Stimulated activated CD8-positive, alpha-beta memory T cell treated with anti-CD3 and anti-CD28 coated beads, Interleukin-7, amount 100 ng/mL, for 4 hours (primary cell): ENCODE results near the gene RIMBP2.
"Not testable (repeated sequence)": the region's sequence is repeated elsewhere in the genome, so short reads cannot be mapped to it uniquely, and the experiment has no call there.

Experiments
- DNase-seq, 2 donors: peaks; one replicate each; pipeline ENCODE4 v3.0.0-alpha.2; 2020; ENCODE audit warnings: low read depth in 2 of 2

The RIMBP2 gene

DNA sequence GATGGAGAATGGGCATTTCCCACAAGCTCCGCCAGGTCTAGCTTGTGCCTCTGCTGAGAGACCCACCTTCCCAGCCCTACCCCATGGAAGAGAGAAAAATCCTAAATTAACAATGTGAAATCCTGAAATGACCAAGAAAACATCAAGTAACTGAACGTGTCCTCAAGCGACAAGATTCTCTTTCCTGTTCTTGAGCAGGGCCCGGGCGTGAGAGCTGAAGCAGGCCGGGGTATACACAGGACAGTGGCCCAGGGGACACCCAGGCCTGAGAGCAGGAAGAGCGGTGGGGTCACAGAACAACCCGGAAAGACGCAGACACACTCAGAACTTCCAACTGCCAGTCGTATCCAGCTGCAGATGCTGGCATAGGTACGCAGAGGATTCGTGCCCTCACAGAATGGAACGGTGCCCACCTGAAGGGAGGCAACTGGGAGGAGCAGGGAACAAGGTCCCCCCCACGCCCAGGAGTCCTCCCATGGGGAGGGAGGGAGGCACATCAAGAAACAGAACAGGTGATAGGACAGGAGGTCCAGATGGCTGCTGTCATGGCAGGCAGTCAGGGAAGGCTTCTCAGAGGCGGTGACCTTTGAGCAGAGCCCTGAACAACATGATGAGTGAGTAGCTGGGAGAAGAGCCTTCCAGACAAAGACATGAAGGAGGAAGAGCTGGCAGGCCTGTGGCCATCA is 9.1 kb downstream of the RIMBP2 start:
- DNase-seq: no peak

DNA sequence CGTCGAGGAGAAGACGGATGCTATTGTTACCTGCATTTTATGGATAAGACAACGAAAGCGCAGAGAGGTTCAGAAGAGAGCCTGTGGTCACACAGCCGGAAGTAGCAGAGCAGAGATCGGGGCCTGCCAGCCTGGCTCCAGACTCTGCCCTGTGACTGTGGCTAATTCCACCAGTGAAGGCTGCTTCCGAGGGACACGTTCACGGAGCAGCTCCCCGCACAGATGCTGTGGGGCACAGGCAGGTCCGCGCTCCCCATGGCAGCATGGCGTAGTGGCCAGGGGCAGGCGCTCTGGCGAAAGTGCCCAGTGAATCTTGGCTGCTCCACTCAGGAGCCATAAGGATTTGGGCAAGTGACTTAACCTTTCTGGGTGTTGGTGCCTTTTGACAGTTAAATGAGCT is 9.8 kb downstream of the RIMBP2 start:
- no peak for DNase-seq

DNA sequence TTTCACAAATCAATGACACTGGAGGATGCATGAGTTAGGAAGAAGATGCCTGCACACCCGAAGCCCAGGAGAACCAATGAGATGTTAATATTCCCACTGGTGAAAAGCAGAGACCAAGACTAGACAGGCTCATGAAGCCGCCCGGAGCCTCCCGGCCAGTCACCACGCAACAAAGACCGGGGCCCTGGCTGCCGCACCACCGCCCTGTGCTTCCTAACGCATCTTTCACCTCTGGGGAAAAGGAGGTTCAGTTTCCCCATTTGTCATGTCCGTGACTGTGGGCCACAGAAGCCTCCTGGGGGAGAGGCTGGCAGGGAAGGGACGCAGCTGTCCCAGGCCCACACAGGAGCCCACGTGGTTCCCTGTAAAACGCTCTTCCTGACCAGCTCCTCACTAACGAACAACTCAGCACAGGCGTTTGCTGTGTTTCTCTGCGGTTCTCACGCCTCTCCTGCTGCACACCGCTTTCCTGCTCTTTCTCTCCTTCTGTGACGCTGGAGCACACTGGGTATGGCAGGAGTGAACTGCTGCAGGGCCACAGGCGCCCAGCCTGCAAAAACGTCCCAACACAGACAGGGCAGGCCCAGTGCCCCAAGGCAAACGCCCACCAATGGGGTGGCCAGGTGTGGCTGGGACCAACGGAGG is 10.8 kb downstream of the RIMBP2 start:
- DNase-seq: no peak

DNA sequence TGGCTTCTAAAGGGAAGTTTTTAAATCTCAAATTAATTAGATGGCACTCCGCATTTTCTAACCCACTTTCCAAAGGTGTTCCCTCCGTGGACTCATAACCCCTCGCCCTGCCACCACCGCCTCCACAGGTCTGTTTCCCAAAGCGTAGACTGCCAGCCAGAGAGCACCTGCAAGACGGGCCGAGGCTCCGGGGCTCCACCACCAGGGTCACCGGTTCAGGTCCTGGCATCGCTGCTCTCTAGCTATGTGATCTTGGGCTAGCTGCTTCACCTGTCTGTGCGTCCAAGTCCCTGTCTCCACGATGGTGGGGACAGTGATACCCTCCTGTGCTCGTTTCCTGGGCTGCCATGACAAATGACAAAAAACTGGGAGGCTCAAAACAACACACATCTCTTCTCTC is 11.5 kb downstream of the RIMBP2 start:
- DNase-seq: no peak

DNA sequence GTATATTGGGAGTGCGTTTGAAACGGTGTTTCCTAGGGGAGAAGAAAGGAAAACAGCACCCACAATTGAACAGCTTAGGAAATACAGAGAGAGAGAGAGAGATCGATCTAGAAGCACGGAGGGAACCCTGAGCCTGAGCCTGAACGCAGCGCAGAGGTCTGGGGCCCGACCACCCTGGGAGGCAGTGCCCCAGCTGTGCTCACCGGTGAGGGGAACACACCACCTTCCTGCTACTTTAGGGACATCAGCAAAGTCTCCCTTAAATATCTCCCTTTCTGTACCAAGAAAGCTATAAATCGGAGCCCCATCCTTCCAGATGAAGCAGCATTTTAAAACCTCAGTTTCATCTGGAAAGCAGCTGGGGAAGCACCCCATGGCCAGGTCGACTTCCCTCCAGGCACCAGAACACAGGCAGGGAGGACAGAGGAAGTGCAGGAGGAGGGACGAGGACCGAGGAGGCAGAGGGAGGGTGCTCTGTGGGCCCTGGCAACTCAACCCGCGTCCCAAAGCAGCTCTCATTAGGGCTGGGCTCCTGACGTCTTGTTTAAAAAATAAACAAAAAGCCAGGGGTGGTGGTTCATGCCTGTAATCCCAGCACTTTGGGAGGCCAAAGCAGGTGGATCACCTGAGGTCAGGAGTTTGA is 12.2 kb downstream of the RIMBP2 start:
- no peak for DNase-seq

DNA sequence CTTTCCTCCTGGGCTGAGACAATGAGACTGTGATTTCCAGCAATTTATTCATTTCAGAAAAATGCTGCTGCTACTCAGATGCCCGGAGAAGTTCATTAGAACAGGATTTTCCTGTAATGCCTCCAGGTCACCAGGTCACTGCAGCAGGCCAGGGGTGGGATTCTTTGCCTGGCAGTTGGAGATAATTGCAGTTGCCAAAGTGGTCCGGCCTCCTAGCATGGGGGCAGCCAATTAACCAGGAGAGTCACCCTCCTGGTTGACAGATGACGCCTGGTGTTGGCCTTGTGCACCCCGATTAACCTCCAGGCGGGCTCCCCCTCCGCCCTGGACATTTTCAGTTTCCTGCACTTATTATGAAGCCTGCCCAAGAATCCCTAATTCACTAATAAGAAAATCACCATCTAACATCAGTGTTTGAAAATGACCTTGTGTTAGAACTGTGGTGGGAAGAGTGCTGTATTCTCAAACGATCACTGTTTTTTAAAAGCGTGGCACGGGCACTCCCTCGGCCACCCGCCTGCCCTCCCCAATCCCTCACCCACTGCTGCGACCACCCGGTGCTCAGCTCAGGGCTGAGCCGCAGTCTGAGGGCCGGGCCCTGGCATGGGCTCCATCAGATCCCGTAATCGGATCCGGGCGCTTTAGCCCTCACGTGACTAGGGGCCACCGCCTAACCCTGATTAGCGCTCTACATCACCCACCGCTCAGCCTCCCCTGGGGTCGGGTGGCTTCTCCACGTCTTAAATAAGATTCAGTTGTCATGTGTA is 12.9 kb downstream of the RIMBP2 start:
- DNase-seq: no peak

DNA sequence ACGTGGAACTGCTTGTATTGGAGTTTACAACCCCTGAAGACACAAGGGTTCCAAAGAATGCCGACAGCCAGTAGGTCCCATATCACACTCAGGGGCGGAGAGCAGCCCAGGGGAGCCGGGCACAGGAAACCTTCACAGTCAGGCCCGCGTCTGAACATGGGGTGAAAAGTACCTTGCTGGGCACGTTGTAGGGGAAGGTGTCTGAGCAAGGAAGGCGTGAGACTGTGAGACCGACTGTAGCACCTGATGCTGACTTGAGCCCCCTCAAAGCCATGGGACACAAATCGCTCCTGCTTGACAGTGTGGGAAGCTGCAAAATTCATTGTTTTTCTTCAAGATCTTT is 14.7 kb downstream of the RIMBP2 start:
- no peak for DNase-seq

DNA sequence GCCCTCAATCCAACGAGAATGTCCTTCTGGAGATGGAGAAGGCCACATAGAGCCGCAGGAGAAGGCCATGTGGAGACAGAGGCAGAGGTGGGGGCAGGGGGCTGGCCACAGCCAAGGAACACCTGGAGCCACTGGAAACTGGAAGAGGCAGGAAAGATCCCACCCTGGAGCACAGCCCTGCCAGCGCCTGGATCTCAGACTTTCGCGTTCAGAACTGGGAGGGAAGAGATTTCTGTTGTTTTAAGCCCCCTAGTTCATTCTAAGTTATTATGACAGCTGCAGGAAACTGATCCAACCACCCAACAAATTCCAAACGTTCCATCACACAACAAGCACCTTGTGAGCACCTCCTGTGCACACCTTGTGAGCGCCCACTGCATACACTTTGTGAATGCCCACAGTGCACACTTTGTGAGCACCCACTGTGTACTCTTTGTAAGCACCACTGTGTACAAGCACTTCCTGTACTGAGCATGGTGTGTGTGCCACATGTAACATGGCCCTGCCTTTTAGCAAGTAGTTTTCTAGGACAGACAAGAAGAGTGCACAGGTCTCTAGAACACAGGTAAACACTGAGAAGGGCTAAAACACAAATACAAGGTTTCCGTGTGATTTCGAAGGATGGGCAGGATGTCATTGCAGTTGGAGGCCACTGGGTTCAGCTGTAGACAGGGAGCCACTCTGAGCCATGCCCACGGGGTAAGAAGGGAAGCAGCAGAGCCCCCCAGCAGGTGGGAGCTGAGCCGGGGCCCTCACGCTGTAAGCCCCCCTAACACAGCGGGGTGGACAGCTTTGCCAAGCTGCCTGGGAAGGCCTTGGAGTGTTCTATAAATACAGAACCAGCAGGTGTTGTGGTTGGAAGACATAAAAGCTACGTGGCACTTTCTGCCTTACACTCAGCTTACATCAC is 15.4 kb downstream of the RIMBP2 start:
- DNase-seq: no peak

DNA sequence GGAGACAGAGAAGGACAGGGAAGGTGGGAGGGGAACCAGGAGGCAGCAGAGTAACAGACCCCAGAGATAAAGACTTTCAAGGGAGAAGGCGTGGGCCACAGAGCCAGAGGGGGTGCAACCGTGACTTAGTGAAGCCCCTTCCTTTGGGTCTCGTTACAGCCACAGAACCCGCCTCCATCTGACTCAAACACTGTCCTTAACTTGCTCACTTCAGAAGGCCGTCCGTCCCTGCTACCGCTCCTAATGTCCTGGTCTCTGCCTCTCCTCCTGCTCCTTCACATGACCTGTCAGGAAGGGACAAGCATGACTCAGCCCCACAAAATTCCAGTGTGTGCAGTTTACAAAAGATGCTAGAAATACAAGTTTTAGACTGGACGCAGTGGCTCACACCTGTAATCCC is 18.0 kb downstream of the RIMBP2 start:
- DNase-seq: no peak

DNA sequence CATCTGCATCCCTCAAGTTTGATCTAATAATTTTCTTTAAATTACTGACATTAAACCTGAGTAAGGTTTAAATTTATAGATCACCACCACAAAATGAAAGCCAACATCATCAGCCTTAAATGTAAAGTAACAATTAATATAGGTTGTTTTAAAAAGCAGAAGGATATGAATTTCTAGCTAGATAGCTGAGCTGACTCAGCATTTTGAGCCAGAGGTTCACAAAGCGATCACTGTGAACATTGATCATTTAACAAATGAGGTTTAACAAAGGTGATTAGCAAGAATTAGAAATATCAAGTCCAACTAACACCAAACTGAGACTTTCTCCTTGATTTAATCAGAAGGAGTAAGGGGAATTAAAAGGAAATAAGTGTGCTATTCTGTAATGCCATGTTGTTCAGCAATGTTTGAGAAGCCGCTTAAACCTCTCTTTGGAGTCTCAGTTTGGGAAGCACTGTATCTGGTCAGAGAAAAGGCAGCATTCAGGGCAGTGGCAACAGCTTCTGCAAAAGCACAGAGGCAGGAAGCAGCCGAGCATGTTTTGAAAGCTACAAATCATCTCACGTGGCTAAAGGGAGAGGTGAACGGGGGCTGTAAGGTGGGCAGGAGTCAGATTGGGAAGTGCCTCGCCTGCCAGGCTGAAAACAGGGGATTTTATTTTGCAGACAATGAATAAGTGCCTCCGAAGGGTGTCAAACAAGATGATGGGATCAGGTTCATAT is 19.6 kb downstream of the RIMBP2 start:
- DNase-seq: no peak

DNA sequence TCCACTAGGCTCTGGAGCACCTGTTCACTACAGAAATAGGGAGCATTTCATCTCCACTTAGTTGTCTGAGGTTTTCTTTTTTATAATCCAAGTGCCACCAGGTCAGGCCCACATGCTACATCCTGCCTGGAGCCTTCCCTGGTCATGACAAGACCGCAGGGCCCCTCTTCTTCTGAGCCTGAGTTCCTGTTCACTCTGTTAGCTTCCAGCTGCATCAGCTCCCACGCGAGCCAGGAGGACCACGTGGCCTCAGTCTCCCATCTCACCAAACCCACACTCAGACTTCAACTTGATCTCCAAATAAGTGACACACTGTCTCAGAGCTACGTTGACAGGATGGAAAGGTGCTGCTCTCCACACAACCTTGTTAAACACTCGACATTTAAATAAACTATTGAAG is 21.0 kb downstream of the RIMBP2 start:
- no peak for DNase-seq

DNA sequence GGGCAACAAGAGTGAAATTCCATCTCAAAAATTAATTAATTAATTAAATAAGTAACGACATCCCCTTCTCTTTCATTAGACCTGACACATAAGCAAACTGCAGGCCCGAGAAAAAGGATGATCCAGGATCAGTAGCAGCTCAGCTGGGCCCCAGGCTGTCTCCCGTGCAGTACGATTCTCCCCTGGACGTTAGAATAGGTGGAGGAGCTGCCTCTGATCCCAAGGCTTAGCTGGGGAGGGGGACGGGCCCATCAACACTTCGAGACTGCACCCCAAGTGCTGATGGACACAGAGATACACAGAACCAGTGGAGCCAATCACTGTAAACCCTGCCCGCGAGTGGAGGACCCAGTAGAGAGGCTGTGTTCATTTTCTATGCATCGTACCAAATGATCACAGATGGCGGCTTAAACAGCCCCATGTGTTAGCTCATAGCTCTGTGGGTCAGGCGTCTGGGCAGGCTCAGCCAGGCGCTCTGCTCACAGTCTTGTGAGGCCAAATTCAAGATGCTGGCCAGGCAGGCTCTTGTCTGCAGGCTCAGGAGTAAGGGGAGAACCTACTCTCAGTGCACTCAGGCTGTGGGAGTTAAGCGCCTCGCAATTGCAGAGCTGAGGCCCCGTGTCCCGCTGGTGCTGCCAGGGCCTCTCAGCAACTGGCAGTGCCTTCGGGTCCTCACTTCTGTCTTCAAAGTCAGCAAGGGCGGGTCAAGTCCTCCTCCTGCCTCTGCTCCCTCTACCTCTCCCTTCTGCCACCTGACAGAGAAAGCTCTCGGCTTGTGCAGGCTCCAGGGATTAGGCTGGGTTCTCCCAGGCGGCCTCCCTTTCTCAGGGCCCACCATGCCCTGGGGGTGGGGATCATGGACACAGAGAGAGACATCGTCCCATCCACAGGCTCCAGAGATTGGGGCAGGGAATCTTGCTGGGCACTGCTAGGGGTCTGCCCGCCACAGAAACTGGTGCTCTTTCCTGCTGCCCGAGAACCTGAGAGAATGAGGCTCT is 26.4 kb downstream of the RIMBP2 start:
- DNase-seq: no peak

DNA sequence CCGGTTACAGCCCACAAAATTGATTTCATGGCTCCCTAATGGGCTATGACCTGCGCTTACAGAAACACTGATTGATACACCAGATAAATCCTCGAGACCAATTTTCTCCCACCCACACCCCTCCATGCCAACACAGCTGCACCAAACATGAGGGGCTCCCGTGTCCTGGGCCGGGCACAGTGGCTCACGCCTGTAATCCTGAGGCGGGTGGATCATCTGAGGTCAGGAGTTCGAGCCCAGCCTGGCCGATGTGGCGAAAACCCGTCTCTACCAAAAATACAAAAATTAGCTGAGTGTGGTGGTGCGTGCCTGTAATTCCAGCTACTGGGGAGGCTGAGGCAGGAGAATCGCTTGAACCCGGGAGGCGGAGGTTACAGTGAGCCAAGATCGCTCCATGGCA is 27.1 kb downstream of the RIMBP2 start:
- not testable (repeated sequence) for DNase-seq

DNA sequence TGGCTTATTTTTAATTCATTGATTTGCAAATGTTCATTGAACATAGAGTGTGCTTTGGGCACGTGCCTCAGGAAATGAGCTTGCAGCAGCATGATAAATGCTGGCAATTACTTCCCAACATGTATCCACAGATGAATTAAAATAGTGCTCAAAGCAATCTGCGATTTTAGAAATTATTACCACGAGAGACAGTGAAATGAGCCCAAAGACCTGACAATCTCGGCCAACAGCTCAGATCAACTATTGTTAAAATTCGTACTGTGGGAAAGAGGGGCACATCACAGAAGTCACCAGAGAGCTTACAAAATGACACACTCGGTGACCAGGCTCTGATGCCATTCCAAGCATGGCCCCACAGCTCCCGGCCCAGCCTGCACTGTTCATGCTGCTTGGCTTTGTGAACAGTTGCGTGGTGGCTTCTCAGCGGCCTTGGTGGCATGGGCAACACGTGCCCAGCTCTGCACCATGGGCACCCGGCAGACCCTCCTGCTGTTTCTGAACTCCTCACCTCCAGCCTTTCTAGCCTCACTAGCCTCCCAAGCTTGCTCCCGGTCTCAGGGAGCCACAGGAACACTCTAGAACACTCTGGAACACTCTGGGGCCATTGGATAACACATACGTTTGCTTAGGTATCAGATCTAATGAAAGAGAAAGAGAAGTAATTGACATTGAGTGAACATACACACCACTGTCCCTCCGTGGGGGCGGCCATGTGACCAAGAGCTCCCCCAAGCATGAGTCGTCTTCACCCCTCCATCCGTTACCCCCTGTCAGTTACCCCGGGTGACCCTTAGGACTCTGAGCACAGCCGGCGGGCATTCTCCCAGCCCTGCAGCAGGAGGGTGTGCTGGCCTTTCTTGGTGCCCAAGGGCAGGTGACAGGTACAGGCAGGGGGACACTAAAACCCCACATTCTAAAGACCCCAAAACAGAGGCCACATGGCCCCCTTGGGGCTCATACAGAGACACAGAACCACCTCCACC is 28.0 kb downstream of the RIMBP2 start:
- no peak for DNase-seq

DNA sequence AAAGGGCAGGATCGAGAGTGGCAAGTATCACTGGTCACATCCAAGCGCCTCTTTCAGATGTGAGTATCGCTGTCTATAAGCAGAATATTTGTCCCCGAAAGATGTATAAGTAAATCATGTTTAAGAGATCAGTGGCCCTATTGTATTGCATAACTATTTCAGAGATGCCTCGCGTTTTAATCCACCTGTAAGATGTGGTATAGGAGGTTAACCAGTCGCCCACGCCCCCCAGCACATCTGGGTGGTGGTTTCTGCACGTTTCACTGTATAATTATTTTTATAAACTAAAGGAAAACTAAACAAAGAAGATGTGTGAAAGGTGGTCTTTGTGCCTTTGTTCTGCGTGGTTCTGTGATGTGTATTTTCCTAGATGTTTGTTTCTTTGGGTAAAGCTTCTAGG is 28.9 kb downstream of the RIMBP2 start:
- no peak for DNase-seq

DNA sequence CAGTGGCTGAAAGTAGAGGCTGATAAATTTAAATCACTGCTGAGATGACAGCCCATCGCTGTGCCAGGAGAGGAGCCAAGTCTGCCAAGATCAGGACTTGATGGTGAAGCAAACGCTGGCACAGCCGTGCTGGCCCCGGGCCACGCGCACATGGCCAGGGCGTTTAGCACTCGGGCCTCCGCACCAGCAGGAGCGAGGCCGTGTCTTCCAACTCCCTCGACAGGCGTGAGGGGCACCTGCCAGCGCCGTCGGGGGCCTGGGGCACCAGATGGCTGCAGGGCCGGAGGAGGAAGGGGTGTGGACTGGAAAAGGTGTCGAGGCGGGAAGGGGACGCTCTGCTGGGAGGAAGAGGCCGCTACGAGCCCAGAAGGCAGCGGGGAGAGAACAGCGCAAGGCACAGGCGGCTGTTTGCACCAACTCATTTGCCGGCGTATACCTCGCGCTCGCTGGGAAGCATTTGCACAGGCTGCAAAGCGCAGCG is 29.5 kb downstream of the RIMBP2 start:
- DNase-seq: no peak

DNA sequence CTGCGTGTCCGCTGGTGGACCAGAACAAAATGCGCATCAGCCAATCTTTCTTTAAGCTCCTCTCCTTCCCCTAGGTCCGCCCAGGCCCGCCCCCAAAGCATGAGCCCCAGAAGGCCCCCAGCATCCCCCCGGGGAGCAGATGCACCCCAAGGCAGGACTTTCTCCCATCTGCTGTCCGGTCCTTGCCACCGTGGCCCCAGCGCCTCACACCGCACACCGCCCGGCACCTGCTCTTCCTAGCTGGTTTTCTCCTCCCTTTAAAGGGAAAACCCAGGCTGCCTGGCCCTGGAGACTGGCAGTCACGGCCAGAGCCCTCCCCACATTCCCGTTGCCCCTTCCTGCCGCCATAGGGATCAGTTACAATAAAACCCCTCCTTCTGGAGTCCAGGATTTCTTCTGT is 30.2 kb downstream of the RIMBP2 start:
- DNase-seq: no peak

DNA sequence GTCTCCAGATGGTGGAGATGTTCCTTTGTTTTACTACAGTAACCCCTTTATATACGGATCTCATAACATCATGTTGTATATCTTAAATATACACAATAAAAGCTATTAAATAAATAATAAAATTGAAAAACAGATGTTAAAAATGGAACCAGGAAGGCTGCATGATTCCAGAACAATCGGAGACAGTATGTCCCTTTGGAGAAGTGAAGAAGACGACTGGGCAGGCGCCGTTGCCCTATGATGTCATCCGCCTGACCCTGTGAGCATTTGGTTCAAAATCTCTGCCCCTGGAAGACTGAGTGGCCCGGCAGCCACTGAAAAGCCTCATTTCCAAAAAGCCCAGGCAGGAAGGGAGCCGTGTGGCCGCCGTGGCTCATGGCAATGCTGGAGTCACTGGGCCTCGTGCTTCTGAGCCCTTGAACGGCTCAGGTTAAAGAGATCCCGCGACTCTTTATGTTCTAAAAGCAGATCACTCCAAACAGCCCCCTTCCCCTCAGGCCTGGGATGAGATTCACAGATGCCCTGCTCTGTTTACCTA is 30.8 kb downstream of the RIMBP2 start:
- DNase-seq: no peak
